ENCODE measurements around the gene ADAMTS6.
"Not testable (repeated sequence)": the region's sequence is repeated elsewhere in the genome, so short reads cannot be mapped to it uniquely, and the experiment has no call there.

ADAMTS6 gene

DNA sequence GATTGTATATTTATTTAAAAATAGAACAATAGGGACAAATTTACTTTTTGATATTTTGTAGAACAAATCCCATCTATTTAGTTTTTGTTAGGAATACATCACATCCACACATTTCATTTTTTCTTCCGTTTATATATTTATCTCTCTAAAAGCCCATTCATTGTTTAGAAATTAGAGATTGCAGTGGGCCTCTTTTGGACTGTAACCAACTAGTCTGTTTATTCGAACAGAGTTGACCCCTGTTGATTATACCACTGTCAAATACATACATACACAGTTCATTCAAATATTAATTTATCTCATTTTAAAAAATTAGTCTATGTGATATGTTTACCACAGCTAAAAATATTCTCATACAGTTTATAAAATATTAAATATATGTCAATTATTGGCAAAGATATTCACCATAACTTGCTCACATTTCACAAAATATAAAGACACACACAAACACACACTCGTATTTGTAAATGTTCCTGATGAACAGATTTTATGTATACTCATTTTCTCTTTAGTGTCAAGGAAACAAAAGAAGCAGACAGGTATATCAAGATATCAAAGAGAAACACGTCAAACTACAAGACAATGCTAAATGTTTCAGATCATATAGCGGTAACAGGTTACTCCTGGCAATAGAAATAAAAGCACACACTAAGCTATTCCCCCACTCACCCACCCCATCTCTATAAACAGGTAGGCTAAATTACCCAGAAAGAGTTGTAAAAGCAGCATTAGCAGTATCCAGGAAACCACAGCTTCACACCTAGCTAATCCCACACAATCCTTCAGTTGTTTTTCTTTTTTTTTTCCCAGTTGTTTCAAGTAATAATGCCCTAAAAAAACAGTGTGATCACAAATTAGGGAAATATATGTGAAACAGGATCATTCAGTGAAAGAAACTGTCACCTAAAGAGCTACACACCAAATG is 283.9 kb downstream of the ADAMTS6 start:
- no peak for DNase-seq (ENCODE audit: low read depth)

DNA sequence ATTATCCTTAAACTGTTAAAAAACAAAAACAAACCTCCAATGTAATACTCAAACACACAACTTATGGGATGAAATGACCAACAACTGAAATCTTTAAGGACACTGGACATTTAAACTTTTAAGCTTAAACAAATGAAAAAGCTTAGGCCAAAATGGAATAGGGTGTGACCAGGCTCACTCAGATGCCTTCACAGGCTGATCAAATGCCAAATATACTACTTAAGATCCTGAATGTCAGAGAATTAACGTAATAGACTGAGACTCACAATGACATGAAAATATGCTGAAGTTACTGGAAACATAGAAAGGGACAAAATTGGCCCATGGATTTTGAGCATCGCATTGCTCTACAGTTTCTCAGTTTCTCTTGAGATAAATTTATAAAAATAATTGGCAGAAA is 286.8 kb downstream of the ADAMTS6 start:
- DNase-seq (ENCODE audit: low read depth), result no peak

DNA sequence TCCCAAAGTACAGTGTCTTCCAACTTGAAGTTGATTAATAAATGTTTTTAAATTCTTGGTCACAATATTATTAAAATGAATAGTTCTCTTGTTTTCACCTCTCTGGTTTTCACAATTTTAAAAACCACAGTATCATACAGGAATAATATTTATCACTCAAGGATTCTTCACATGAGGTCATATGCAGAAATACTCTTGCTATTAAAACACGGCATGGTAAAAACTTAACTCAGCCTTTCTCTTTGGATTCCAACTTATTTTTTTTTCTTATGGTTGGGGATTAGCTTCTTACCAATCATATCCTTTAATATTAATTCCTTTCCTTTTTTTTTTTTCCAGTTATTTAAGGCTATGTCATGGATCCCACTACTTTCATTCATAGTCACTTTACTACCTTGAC is 289.4 kb downstream of the ADAMTS6 start:
- DNase-seq (ENCODE audit: low read depth), result no peak

DNA sequence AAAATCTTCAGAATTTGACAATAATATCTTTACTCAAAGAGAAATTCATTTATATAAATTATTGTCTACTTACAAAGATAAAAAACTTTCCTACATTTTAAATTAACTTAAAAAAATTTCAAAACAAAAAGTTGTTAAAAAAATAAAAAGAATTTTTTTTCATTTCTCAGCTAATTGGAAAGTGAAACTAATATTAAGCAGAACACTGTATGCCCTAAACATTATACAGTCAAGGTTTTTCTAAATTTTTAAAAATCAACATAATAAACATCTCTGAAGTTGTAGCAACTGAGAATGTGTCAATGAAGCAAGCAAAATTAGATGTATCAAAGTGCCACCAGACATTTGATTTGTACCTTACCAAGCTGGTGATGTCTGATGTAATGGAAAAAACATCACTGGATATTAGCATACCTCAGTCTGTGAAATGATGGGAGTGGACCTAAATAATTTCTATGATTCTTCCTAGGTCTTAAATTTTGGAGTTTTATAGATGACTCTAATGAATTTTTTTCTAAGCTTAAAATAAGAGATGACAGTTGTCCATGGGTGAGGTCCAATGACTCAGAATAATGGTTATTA is 290.1 kb downstream of the ADAMTS6 start:
- no peak for DNase-seq (ENCODE audit: low read depth)

DNA sequence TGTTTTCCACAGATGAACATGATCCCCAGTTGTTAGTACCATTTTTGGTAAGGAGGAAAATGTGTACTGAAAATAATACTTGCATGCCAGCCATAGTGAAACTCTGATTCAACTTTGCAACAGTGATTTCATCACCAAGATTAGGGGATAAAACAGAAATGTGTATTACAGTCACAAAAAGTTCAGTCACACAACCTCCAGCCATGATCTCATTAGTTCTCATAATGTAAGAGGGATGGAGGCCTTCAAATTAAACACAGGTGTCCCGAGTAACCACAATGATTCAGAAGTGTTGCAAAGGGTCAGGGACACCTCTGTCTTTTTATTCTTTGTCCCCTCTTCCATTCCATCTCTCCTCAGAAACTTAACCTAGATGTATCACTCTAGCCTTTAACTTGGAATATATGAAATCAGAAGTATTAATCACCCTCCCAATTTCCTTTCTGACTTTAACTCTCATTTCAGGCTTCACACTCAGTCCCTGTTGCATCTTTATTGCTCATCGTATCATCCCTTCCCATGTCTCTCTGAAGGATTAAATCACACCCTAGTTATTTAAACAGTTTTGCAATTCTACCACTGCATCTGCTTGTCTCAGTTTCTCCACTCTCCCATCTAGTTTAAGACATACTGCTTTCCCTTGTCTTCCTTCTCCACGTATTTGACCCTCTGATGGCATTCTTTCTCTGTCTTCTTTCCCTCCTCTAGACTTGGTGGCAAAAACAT is 291.2 kb downstream of the ADAMTS6 start:
- peak; percentile 94 for DNase-seq (ENCODE audit: low read depth)

DNA sequence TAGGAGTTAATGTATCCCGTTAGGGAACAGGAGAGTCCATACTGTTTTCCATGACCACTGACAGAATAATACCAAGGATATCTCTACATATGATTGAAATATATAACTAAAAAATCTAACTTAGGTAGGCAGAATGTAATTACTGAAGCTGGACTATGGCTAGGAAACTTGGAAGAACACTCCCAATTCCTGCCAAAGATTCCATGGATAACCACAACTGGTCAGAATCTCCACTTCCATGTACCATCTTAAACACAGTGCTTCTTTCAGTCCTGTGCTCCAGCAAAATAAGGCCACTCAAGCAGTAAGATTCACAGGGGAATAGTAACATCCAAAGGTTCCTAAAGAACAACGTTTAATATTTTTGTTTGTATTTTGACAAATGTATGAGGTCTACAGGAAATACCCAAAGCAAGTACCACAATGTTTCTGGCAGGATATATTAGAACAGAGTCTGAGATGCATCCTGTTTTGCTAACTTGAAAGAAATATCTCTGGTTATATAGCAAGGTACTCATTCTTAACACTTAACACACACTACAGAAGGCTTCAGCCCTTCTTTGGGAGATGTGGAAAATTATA is 295.0 kb downstream of the ADAMTS6 start:
- no peak for DNase-seq (ENCODE audit: low read depth)

DNA sequence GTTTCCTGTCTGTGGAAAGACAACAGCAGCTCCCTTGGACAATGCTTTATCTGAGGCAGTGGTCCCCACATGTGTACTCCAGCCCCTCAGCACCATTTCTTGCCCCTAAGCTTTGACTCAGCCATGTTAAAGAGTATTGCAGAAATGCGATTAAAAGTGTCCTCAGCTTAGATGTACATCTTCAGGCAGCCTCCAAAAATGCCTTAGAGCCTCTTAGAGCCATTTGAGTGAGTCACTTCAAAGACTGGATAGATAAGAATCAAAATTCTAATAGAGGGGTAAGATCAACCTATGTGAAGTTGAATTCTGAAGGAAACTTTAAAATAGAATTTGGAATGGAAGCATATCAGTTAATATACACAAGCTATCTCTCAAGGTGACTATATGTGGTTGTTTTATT is 296.3 kb downstream of the ADAMTS6 start:
- DNase-seq (ENCODE audit: low read depth), result no peak

DNA sequence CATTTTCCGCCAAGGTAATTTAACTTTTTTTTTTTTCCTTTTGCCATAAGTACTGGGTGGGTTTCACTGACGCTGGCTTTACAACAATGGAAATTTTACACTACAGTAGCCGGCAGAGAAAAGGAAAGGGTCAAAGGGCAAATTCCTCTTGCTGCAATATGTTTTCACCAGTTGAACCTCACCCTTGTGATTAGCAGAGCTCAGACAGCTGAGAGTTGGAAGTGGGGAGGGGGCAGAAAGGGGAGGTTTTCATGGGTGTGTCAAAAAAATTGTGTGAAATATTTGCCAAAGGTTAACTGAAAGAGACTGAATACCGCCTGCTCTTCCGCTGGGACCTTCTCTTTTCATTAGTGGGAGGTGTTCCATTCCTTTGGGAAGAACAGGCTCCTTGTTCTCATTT is 296.9 kb downstream of the ADAMTS6 start:
- no peak for DNase-seq (ENCODE audit: low read depth)

DNA sequence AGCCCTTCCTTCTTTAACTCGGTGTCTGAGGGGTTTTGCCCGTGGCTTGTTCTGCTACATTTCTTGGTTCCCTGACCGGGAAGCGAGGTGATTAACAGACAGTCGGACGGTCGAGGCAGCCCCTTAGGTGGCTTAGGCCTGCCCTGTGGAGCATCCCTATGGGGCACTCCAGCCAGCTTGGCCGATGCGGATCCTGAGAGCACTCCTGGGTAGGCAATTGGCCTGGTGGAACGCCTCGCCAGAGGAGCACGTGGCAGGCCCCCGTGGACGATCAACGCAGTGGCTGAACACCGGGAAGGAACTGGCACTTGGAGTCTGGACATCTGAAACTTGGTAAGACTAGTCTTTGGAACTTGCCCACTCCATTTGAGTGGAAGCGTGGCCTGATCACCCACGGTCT is 307.5 kb downstream of the ADAMTS6 start:
- DNase-seq (ENCODE audit: low read depth), result not testable (repeated sequence)

DNA sequence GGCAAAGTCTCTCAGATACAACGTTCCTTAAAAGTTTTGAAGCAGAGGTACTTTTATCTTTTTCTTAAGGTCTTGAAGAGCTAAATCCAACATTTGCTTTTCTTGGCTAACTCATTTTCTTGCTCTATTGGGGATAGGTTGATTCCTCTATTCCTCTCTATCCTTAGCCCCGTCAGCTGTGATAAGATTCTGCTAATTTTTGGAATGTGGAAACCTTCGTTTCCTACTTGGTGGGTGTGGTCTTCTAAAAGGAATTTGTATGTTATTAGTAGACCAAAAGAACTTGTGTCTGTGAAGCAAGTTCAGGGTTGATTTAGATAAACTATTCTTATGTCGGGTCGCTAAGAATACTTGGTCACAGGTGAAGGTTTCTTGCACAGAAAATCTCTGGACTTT is 308.6 kb downstream of the ADAMTS6 start:
- DNase-seq (ENCODE audit: low read depth), result no peak

DNA sequence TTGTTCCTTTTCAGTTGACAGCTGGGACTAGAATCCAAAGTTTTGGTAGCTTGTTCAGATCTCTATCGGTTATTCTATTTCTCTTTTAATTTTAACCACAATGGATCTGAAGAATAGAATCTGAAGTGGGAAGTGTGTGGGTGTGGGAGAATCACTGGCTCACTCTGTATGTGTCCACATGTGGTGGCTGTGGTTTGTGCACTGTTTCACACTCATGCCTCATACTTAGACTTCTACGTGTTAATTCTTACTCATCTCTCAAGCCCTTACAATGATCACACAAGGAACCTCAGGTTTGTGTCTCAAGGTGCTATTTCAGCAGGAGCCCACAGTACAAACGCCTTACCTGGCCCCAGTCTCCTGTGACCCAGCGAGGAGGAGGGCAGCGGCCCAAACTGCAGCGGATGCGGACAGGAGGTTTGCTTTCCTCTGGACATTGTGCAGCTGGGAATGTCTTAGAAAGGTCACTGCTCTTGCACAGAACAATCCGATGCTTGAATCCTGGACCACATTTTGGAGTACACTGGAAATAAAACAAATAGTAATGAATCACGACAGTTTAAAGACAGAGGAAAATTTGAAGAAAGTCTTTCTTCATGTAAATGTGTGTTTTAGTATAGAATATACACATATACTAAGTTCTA is 309.1 kb downstream of the ADAMTS6 start:
- DNase-seq (ENCODE audit: low read depth), result peak; percentile 25

DNA sequence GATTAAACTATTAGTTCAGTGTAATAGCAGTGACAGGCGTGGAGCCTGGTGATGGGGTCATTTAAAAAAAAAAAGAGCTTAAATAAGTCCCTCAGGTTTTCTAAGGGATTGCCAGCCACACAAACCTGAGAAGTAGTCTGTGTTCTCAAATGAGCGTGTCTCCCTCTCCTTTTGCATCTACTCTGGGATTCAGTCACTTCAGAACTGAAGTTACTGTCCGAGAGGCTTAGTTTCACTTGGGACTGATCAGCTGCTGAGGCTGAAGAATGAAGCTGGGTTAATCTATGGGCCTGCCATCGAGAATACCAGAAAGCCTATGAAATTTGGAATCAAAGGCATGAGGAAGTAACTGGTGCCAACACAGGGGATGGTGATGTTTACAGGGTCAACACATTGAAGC is 310.1 kb downstream of the ADAMTS6 start:
- DNase-seq (ENCODE audit: low read depth), result no peak

DNA sequence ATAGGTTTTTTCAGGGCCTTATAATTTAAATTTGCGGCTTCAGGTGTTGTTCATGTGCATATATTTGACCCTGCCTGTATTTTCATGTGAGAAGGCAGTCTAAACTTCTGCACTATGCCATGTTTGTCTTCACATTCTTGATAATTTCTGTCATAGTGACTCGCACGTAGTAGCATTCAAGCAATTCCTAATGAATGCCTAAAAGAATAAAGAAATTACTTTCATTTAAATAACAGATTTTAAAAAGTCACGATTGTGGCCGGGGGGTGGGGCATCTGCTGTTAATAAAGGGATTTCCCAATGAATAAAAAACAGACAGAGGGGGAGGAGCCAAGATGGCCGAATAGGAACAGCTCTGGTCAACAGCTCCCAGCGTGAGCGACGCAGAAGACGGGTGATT is 318.0 kb downstream of the ADAMTS6 start:
- DNase-seq (ENCODE audit: low read depth), result peak; percentile 17

DNA sequence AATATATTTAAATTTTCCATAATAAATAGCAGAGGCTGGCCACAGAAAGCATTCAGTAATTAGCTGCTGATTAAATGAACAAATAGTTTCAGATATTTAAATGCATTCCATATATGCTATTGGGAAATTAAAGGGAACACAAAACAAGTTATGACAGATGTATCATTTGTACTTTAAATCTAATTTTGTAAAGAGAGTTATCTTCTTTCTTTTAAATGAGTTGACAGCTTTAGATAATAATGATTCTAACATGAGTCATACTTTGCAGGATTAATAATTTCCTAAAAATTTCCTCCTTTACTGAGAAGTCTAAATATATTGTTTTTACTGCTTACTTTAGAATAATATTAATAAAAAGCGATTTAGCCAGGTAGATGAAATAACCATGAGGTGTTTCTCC is 320.1 kb downstream of the ADAMTS6 start:
- no peak for DNase-seq (ENCODE audit: low read depth)

DNA sequence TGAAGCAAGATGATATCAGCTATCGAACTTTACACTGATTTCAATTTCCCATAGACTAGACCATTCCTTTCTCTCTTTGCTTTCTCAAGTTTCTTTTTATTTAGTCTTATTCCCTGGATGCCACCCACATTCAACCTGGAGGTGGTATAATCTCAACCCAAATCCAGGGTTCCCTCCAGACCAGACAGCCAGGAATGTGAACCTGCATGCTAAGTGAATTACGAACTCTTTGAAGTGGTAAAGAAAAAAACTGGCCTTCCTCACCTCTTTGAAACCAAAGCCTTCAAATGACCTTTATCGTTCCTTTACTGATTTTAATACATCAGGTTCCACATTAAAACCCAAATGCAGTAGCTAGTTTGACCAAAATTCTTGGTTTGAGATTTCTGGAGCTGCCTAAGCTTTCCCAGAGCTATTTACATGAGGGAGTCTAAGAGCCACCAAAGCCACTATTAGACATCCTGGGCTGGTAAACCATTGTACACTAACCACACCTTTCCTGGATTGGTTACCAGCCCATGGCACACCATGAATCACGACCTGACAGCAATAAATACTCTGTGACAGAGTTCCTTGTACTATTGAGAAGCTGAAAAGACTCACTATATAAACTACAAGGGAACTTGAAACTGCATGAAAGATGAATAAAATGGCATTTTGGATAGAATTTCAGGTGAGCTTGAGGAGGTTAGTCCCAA is 323.7 kb downstream of the ADAMTS6 start:
- no peak for DNase-seq (ENCODE audit: low read depth)

DNA sequence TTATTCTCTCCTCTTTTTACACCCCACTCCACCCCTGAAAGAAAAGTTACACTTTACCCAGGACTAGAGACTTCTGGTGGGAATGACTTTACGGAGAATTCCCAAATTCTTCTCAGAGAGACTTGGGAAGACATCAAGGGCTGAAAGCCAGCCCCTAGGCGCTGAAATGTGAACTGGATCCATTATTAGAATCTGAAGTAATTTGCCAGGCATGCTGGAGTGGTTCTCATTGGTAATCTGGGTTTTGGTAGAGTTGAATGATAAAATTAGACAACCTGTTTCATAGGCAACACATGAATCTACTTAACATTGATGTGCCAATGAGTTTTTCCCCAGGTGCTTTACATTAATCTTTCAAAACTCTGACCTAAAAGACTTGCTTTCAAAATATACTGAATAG is 324.8 kb downstream of the ADAMTS6 start:
- no peak for DNase-seq (ENCODE audit: low read depth)

DNA sequence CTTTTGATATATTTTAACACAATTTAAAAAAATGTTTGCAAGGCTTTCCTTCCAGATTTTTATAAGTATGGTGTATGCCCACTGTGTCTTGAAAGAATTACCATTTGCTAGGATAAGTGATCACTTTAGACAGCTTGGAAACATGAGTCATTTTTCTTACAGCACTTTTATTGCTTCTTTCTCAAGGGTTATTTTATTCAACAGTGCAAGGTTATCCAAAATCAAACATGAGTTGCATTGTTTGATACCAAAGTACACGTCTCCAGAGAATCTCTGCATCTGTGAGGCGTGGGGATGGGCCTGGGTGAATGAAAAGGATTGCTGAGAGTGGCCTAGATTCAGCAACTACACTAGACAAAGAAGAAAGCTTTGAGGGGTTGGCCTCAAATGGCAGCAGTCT is 329.6 kb downstream of the ADAMTS6 start:
- DNase-seq (ENCODE audit: low read depth), result peak; percentile 72

DNA sequence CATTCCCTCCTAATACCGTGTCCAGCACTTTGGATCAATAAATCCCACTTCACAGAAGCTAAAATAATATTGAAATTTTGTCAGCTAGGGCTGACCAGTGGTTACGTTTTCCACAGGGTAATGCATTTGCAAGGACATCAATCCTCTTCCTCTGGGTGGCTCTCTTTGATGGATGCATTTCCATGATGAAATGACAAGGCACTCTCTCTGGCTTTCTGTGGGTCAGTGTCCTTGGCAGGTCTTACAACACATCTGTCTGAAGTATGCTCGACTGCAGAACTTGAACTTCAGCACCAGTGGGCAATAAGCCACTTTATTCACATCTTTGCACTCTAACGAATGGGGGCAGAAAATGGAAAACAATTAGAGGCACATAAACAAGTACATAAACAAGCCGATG is 330.1 kb downstream of the ADAMTS6 start:
- DNase-seq (ENCODE audit: low read depth), result peak; percentile 62

DNA sequence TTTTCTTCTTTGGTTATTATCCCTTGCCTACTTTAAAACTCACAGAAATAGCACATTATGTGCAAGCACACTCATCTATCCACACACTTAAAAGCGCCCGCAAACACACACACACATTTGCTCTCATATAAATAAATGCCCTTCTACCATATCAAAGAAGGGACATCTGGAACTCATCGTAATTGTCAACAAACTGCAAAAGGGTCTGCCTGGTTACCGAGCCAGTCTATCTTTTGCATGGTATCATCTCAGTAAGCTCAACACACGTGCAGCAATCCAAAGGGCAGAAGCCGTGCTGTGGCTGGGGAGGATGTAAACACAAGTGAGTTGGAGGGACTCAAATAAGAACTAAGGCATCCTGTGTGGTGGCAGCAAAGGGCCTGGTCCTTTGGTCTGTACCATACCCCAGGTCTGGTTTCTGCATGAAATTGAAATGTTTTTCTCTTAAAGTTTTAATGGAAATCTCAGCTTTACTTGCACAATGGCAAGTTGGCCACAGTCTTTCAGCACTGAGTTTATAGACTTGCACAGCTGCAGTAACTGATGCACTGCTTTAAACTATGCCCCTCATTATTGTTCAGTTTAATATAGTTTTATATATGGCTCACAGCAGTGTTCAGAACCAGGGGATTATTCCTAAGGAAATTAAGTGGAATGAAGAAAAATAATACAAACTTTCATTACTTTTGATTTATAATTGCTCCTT is 331.0 kb downstream of the ADAMTS6 start:
- no peak for DNase-seq (ENCODE audit: low read depth)

DNA sequence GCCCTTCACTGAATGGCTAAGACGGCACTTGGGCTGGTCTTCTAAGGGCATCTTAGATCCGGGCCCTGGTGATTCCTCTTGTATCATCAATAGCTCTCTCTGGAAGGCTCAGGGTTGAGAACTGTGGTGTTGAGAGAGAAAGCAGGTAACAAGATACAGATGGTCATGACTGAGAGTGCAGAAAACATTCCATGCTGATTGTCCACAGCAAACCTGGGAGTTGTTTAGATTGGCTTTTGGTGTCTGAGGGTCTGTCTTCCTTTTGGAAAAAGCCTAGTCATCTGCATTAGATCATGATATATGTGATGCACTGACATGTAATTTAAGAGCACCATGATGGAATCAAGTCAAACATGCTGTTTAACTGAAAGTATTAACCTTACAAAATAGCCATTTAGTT is 331.9 kb downstream of the ADAMTS6 start:
- DNase-seq (ENCODE audit: low read depth), result no peak

Data from GM04504 (cell line).